Measurements from ENCODE around the gene SEMA5B. TPM values are rescaled to one million over a fixed set of nuclear protein-coding genes. Genes with fewer than 3 reads are reported as not detected.

SEMA5B gene
- total and polyA plus RNA-seq, 2 donors (not counting 3 experiments of a cell fraction or from before 2014, with no cell fraction given) = 0.07 TPM; not detected in 1

GRCh38 chr3:122996038-122996580 lies 31.5 kb downstream of the SEMA5B start:
- Histone ChIP-seq H3K9me3 (replicated peaks; ENCODE audit: control insufficient read depth, insufficient read depth, low read length) (no peaks in the 10 kb centered on the region), H3K4me3 (replicated peaks in 1 of 3; ENCODE audit: insufficient read depth in 1 of 3, low read depth in 1 of 3, low read length in 3 of 3) (no peak overlapping the region), H4K20me1 (replicated peaks; ENCODE audit: control insufficient read depth, extremely low read depth, insufficient read depth, low read length) (no peaks in the 10 kb centered on the region), H3K36me3 (ENCODE audit: control insufficient read depth in 2 of 2, extremely low read depth in 1 of 2, insufficient read depth in 2 of 2, low read length in 2 of 2) (no peaks in the 10 kb centered on the region), H3K27me3 (ENCODE audit: control insufficient read depth in 2 of 2, insufficient read depth in 2 of 2, low read length in 2 of 2) (peaks cover 12 to 17% of the 10 kb centered on the region in 2 experiments), H3K9me1 (replicated peaks; ENCODE audit: control insufficient read depth, extremely low read depth, insufficient read depth, low read length) (no peaks in the 10 kb centered on the region), H3K9ac (replicated peaks; ENCODE audit: extremely low read depth, insufficient read depth, low read length) (no peak overlapping the region), H3K27ac (ENCODE audit: insufficient read depth, low read depth, low read length) (no peak overlapping the region), H2AFZ (ENCODE audit: low read depth, low read length) (no peak overlapping the region), H3K4me1 (ENCODE audit: control insufficient read depth, extremely low read depth, insufficient read depth, low read length) (no peaks in the 10 kb centered on the region), H3K4me2 (ENCODE audit: insufficient read depth, low read length) (no peak overlapping the region), H3K79me2 (ENCODE audit: control insufficient read depth, insufficient read depth, low read length) (no peaks in the 10 kb centered on the region)
- DNase-seq (ENCODE audit: low read depth, low spot score) (no peak), FAIRE-seq (no peak)
- no TSS peak for BruUV-seq (replicated peaks)
- dilution Hi-C loops (cut with MboI; ENCODE audit: extremely low pct_ligation_motif_present, low sequenced_read_pairs) = no loop called here
- POLR2A ChIA-PET = no interaction called here
- CTCF ChIA-PET = interaction anchor here (1.1 kb wide), 1 partner anchor 41 kb away, joined by 3 read pairs; no protein-coding TSS in a partner anchor
- intact Hi-C loops (cut with micrococcal nuclease) = no loop called here
- TF ChIP-seq MAX (IDR thresholded peaks at IDR 0.05; ENCODE audit: insufficient read depth, insufficient read length) (no peak), POLR2A (IDR thresholded peaks at IDR 0.05; ENCODE audit: low read depth, low read length) (no peak), JUN (IDR thresholded peaks at IDR 0.05; ENCODE audit: borderline replicate concordance, insufficient read depth, insufficient read length, low read depth) (no peak), POLR2AphosphoS5 (IDR thresholded peaks at IDR 0.05; ENCODE audit: insufficient read depth, low read depth, low read length) (no peak)

GRCh38 chr3:122994954-122995353 lies 32.6 kb downstream of the SEMA5B start:
- no peak overlapping the region for H3K4me2 ChIP-seq (ENCODE audit: insufficient read depth, low read length)
- FAIRE-seq (no peak), DNase-seq (ENCODE audit: low read depth, low spot score) (no peak)
- no peak overlapping the region for H3K9ac ChIP-seq (replicated peaks; ENCODE audit: extremely low read depth, insufficient read depth, low read length)
- H3K9me3 ChIP-seq (replicated peaks; ENCODE audit: control insufficient read depth, insufficient read depth, low read length) = no peaks in the 10 kb centered on the region
- no peaks in the 10 kb centered on the region for H4K20me1 ChIP-seq (replicated peaks; ENCODE audit: control insufficient read depth, extremely low read depth, insufficient read depth, low read length)
- H2AFZ ChIP-seq (ENCODE audit: low read depth, low read length) = no peak overlapping the region
- no peak overlapping the region for H3K4me3 ChIP-seq (replicated peaks in 1 of 3; ENCODE audit: insufficient read depth in 1 of 3, low read depth in 1 of 3, low read length in 3 of 3)
- H3K27me3 ChIP-seq (ENCODE audit: control insufficient read depth in 2 of 2, insufficient read depth in 2 of 2, low read length in 2 of 2) = peaks cover 17 to 23% of the 10 kb centered on the region in 2 experiments
- H3K4me1 ChIP-seq (ENCODE audit: control insufficient read depth, extremely low read depth, insufficient read depth, low read length) = no peaks in the 10 kb centered on the region
- no peaks in the 10 kb centered on the region for H3K9me1 ChIP-seq (replicated peaks; ENCODE audit: control insufficient read depth, extremely low read depth, insufficient read depth, low read length)
- BruUV-seq (replicated peaks) = no TSS peak
- dilution Hi-C loops (cut with MboI; ENCODE audit: extremely low pct_ligation_motif_present, low sequenced_read_pairs) (no loop called here), intact Hi-C loops (cut with micrococcal nuclease) (no loop called here)
- no peaks in the 10 kb centered on the region for H3K36me3 ChIP-seq (ENCODE audit: control insufficient read depth in 2 of 2, extremely low read depth in 1 of 2, insufficient read depth in 2 of 2, low read length in 2 of 2)
- no peak for TF ChIP-seq MAX (IDR thresholded peaks at IDR 0.05; ENCODE audit: insufficient read depth, insufficient read length)
- TF ChIP-seq MYC (IDR thresholded peaks at IDR 0.05; ENCODE audit: low read depth, low read length) = no peak
- TF ChIP-seq POLR2AphosphoS5 (IDR thresholded peaks at IDR 0.05; ENCODE audit: insufficient read depth, low read depth, low read length) = no peak
- no peak for TF ChIP-seq JUN (IDR thresholded peaks at IDR 0.05; ENCODE audit: borderline replicate concordance, insufficient read depth, insufficient read length, low read depth)
- no peak for TF ChIP-seq EZH2 (IDR thresholded peaks at IDR 0.05; ENCODE audit: borderline replicate concordance, low read depth, low read length, severe bottlenecking)
- TF ChIP-seq FOS (IDR thresholded peaks at IDR 0.05; ENCODE audit: borderline replicate concordance, insufficient read depth, low read length) = no peak
- TF ChIP-seq POLR2A (IDR thresholded peaks at IDR 0.05; ENCODE audit: low read depth, low read length) = no peak
- TF ChIP-seq GATA2 (IDR thresholded peaks at IDR 0.05; ENCODE audit: insufficient read depth, insufficient read length, low read depth, low read length) = no peak
- TF ChIP-seq CTCF (IDR thresholded peaks at IDR 0.05; ENCODE audit: extremely low read depth in 1 of 2, insufficient read depth in 1 of 2, low read depth in 1 of 2, low read length in 2 of 2) = no peak
- ChIA-PET CTCF (interaction anchor here (1.0 to 1.1 kb wide), 2 partner anchors 39 to 46 kb away, joined by 3 read pairs; no protein-coding TSS in a partner anchor), POLR2A (no interaction called here)
- no peaks in the 10 kb centered on the region for H3K79me2 ChIP-seq (ENCODE audit: control insufficient read depth, insufficient read depth, low read length)
- no peak overlapping the region for H3K27ac ChIP-seq (ENCODE audit: insufficient read depth, low read depth, low read length)

Data from endothelial cell of umbilical vein (primary cell).